Femur (tissue), 1 donor: ENCODE data around the gene PP2D1.
"Not testable (repeated sequence)": the region's sequence is repeated elsewhere in the genome, so short reads cannot be mapped to it uniquely, and the experiment has no call there.

Source experiments
- DNase-seq: peaks from one replicate; pipeline ENCODE4 v3.0.0-alpha.2; 2017

PP2D1 gene

GRCh38 chr3:19967208-19967607, 44.9 kb downstream of the PP2D1 start:
- DNase-seq: no peak

- DNase-seq: no peak
Measured at GRCh38 chr3:19961960-19962359, 50.1 kb downstream of the PP2D1 start.

GRCh38 chr3:19960696-19961095, 51.4 kb downstream of the PP2D1 start:
- DNase-seq: no peak

GRCh38 chr3:19959505-19959904, 52.6 kb downstream of the PP2D1 start:
- no peak for DNase-seq

GRCh38 chr3:19957354-19957753, 54.7 kb downstream of the PP2D1 start:
- not testable (repeated sequence) for DNase-seq

- DNase-seq: no peak
Measured at GRCh38 chr3:19954676-19955075, 57.4 kb downstream of the PP2D1 start.

- DNase-seq: no peak
Measured at GRCh38 chr3:19950316-19950715, 61.7 kb downstream of the PP2D1 start.

GRCh38 chr3:19948226-19948591, 63.9 kb downstream of the PP2D1 start:
- DNase-seq: no peak

GRCh38 chr3:19947549-19948225, 64.4 kb downstream of the PP2D1 start:
- DNase-seq: peak; percentile 64

- DNase-seq: peak; percentile 99
Measured at GRCh38 chr3:19946832-19947548, 65.1 kb downstream of the PP2D1 start, which contains the start of gene RAB5A. Gene RAB5A, plus strand, starts transcription at chr3:19947097. Its CDS starts 3,802 bp downstream, at chr3:19950899.

GRCh38 chr3:19945969-19946831, 65.9 kb downstream of the PP2D1 start:
- peak; percentile 23 for DNase-seq

GRCh38 chr3:19945534-19945933, 66.5 kb downstream of the PP2D1 start:
- DNase-seq: no peak

- DNase-seq: no peak
Measured at GRCh38 chr3:19940643-19941042, 71.4 kb downstream of the PP2D1 start.

GRCh38 chr3:19938295-19938627, 73.8 kb downstream of the PP2D1 start:
- no peak for DNase-seq

- no peak for DNase-seq
Measured at GRCh38 chr3:19937459-19938294, 74.4 kb downstream of the PP2D1 start.
